ENCODE data around the gene PNMA8C.

DNA sequence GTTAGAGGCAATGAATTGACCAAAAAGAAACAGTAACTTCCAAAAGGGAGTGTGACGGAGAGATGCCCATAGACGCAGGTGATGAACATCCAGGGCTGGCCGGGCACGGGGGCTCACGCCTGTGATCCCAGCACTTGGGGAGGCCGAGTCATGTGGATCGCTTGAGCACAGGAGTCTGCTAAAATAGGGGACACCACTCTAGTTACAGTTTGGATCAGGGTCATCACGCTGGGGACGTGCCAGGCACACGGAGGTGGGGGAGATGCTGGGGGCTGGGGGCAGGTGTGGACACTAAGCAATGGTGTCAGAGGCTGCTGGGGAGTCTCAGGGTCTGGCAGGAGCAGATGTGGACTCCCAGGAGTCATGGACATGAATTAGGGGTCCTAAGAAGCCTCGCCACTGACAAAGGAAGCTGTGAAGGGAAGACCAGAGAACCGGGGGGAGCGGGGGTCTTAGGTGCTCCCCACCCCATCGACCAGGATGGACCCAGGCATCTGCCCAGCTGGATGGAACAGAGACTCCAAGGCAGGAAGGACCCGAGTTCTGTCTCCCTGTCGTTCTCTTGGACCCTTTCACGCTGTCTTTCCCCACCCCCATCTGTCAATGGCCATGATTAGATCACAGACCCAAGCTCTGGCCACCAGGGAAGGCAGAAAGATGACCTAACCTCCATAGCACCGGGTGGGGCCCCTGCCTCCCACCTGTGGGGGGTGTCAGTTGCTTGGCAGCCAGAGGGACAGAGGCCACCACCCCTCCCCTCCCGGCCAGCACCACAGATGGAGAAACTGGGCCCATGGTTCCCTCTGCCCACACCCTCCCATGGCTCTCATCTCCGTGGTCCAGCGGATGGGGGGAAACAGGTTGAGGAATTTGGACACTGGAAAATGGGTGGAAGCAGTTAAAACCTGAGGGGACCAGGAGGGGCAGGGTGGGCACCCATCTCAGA is 35.0 kb downstream of the PNMA8C start:
- no peak for TF ChIP-seq EP300 (IDR thresholded peaks at IDR 0.05)
- TF ChIP-seq POLR2A (IDR thresholded peaks at IDR 0.05): no peak
- no peak for TF ChIP-seq CTCF (IDR thresholded peaks at IDR 0.05)
- no peak for TF ChIP-seq POLR2AphosphoS5 (IDR thresholded peaks at IDR 0.05)
